ENCODE data around the gene ST3GAL2.
A peak's percentile ranks its signal among the peaks of the same experiment; 100 is the strongest.
"Not testable (repeated sequence)": the region's sequence is repeated elsewhere in the genome, so short reads cannot be mapped to it uniquely, and the experiment has no call there.

The ST3GAL2 gene

DNA sequence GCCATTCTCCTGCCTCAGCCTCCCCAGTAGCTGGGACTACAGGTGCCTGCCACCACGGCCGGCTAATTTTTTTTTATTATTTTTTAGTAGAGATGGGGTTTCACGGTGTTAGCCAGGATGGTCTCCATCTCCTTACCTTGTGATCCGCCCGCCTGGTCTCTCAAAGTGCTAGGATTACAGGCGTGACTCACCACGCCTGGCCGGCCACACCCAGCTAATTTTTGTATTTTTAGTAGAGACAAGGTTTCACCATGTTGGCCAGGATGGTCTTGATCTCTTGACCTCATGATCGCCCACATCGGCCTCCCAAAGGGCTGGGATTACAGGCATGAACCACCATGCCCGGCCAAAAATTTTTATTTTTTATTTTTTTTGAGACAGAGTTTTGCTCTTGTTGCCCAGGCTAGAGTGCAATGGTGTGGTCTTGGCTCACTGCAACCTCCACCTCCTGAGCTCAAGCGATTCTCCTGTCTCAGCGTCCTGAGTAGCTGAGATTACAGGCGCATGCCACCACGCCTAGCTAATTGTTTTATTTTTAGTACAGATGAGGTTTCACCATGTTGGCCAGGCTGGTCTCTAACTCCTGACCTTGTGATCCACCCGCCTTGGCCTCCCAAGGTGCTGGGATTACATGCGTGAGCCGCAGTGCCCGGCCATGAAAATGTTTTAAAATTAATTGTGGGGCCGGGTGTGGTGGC, 52.5 kb downstream of the ST3GAL2 start:
- peaks cover 10% of the 10 kb centered on the region for H3K4me1 Mint-ChIP-seq (ENCODE audit: low read depth)
- peaks cover 92% of the 10 kb centered on the region for H3K36me3 Mint-ChIP-seq (ENCODE audit: low read depth)

DNA sequence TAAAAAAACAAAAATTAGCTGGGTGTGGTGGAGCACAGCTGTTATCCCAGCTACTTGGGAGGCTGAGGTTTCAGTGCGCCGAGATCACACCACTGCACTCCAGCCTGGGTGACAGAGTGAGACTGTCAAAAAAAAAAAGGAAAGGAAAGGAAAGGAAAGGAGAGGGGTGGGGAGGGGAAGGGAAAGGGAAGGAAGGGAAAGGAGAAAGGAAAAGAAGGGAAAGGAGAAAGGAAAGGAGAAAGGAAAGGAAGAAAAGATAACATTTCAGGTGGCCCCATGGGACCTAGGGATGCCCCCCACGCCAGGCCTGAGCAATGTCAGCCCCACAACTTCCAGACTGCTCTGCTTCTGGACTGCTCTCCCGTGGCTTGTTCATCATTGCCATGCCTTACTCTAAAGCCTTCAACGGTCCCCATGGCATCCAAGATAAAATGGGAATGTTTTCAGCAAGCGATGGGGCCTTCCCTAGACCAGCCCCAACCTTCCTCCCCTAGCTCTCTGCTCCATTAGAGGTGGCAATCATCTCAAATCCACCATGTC, 55.4 kb downstream of the ST3GAL2 start:
- H3K27me3 Mint-ChIP-seq = no peaks in the 10 kb centered on the region
- no peak overlapping the region for H3K4me3 Mint-ChIP-seq
- no peak overlapping the region for H3K27ac Mint-ChIP-seq
- peaks cover 79% of the 10 kb centered on the region for H3K36me3 Mint-ChIP-seq (ENCODE audit: low read depth)
- peaks cover 26% of the 10 kb centered on the region for H3K4me1 Mint-ChIP-seq (ENCODE audit: low read depth)
- no peaks in the 10 kb centered on the region for H3K9me3 Mint-ChIP-seq
- intact Hi-C loops (cut with micrococcal nuclease) = no loop called here

More for the DNA sequence above, 52.5 kb downstream of the ST3GAL2 start:
- H3K4me3 Mint-ChIP-seq; H3K9me3 Mint-ChIP-seq; H3K27me3 Mint-ChIP-seq; intact Hi-C loops (cut with micrococcal nuclease); H3K27ac Mint-ChIP-seq: not testable (repeated sequence)

DNA sequence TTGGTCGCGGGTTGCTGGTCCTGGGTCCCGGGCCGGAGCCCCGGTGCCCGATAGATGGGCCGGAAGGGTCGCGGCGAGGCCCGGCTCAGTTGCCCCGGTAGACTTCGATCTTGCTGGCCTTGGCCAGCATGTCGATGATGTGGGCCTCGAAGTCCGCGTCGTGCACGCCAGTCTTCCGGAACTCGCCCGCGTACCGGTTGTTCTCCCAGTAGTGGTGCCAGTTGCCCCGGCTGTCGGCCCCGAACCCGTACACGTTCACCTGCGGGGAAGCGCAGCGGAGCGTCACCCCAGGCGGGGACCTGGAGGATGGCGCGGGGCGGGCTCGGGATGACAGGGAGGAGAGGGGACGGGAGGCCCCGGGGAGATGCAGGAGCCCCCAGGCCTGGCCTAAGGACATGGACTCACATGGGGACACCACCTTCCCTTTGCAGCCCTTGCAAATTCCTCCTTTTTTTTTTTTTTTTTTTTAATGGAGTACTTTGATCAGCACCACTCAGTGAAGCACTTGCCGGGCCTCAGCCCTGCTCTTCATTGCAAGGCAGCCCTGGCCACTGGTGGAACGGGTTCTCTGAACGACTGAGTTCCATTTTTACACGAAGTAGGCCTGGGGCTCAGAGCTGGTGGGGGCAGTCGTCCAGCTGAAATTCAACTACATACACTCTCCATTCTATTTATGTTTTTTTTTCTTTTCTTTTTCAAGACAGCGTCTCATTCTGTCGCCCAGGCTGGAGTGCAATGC, 57.1 kb downstream of the ST3GAL2 start:
- Mint-ChIP-seq H3K4me1 (ENCODE audit: low read depth) (peaks cover 32% of the 10 kb centered on the region), H3K4me3 (peak overlapping the region; percentile 94), H3K27me3 (no peaks in the 10 kb centered on the region), H3K27ac (peak overlapping the region; percentile 87), H3K36me3 (ENCODE audit: low read depth) (peaks cover 72% of the 10 kb centered on the region), H3K9me3 (no peaks in the 10 kb centered on the region)
- intact Hi-C loops (cut with micrococcal nuclease) = loop anchor here (1.0 kb wide), 1 partner anchor 73 kb away; the partner anchor contains the start of gene FCSK

DNA sequence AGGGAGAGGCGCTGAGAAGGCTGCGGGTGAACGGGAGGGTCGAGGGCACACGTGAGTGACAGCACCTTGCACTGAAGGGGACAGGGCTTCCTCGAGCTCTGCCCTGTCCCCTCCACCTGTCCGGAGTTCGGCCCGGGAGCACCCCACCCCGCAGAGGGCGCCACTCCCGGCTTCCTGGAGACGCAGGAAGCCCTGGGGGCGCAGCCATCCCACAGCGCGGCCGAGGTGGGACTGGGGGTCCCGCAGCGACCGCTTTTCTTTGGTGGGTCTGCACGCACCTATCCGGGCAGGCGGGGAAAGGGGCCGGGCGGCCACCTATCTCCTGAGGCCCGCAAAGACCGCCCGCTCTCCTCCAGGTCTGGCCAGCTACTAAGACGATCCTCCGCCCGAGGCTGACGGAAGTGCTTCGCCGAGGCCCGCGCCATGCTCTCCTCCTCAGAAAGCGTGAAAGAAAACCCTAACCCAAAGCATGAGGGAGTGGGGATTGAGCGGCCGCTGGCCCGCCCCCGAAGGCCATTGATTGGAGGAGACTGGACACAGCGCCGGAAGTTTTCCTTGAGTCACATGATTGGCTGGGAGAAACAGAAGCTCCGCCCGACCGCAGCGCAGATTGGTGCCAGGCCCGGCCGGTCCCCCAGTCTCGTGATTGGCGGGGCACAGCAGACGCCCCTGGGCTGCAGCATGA, 57.8 kb downstream of the ST3GAL2 start:
- H3K4me3 Mint-ChIP-seq = peak overlapping the region; percentile 94
- H3K36me3 Mint-ChIP-seq (ENCODE audit: low read depth) = peaks cover 72% of the 10 kb centered on the region
- intact Hi-C loops (cut with micrococcal nuclease) = loop anchor here (1.0 kb wide), 2 partner anchors 73 to 142 kb away; partner anchors contain the start of genes COG4, FCSK and SF3B3
- no peaks in the 10 kb centered on the region for H3K27me3 Mint-ChIP-seq
- H3K4me1 Mint-ChIP-seq (ENCODE audit: low read depth) = peaks cover 32% of the 10 kb centered on the region
- no peaks in the 10 kb centered on the region for H3K9me3 Mint-ChIP-seq
- H3K27ac Mint-ChIP-seq = peak overlapping the region; percentile 87

DNA sequence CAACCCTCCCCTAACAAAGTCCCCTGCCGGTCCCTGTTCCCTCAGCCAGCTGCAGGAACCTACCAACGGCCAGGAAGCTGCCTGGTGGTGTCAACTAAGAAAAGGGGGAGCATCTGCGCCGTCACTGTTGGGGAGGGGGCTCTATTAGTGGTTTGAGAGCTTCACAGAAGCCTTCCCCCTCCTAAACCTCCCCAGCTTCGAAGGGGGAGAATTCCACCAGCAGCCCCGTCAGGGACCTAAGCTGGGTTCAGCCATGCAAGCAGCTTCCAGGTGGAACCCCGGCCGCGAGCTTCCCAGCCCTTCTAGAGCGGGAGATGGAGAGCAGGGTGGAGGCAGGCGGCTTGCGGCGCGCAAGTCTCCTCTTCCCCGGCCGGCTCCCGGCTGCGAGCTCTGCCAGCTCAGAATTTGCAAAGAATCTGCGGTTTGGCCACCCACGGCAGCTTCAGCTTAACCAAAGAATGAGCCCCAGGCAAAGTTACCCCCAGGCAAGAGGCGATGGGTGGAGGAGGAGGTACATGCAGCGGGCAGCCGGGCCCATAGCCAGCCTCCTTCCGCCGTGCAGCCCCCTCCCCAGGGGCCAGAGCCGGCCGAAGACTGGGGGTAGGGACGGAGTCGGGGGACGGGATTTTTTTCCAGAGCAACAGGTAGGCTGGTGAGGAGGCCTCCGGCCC, 58.5 kb downstream of the ST3GAL2 start:
- H3K27me3 Mint-ChIP-seq = no peaks in the 10 kb centered on the region
- H3K4me3 Mint-ChIP-seq = peak overlapping the region; percentile 94
- intact Hi-C loops (cut with micrococcal nuclease) = loop anchor here (1.0 kb wide), 1 partner anchor 143 kb away; the partner anchor contains the start of genes COG4 and SF3B3
- H3K27ac Mint-ChIP-seq = peak overlapping the region; percentile 87
- no peaks in the 10 kb centered on the region for H3K9me3 Mint-ChIP-seq
- peaks cover 72% of the 10 kb centered on the region for H3K36me3 Mint-ChIP-seq (ENCODE audit: low read depth)
- H3K4me1 Mint-ChIP-seq (ENCODE audit: low read depth) = peaks cover 32% of the 10 kb centered on the region

DNA sequence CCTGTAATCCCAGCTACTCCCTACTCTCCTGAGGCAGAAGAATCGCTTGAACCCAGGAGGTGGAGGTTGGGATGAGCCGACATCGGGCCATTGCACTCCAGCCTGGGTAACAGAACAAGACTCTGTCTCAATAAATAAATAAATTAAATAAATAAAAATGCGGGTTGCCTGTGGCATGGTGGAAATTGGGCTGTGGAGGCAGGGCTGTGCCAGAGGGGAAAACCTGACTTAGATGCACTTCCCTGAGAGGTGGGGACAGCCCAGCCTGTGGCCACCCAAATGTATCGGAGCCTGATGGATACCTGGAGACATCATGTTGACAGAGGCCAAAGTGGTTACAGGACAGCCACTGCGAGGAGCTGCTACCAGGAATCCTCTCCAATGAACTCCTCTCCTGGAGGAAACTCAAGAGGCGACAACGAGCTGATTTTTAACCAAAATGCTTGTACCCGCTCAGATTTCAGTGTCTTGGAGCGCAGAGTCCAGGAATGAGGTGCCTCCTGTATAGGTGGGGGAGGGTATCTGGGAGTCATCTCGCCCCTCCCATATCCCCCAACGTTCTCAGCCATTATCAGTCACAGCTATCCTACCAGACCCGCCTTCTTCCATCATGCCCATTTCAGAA, 59.9 kb downstream of the ST3GAL2 start:
- intact Hi-C loops (cut with micrococcal nuclease) = loop anchor here (10.0 kb wide), 1 partner anchor 276 kb away; no protein-coding TSS in a partner anchor
- peaks cover 32% of the 10 kb centered on the region for H3K4me1 Mint-ChIP-seq (ENCODE audit: low read depth)
- no peak overlapping the region for H3K4me3 Mint-ChIP-seq
- H3K27ac Mint-ChIP-seq = no peak overlapping the region
- peaks cover 72% of the 10 kb centered on the region for H3K36me3 Mint-ChIP-seq (ENCODE audit: low read depth)
- no peaks in the 10 kb centered on the region for H3K9me3 Mint-ChIP-seq
- no peaks in the 10 kb centered on the region for H3K27me3 Mint-ChIP-seq

DNA sequence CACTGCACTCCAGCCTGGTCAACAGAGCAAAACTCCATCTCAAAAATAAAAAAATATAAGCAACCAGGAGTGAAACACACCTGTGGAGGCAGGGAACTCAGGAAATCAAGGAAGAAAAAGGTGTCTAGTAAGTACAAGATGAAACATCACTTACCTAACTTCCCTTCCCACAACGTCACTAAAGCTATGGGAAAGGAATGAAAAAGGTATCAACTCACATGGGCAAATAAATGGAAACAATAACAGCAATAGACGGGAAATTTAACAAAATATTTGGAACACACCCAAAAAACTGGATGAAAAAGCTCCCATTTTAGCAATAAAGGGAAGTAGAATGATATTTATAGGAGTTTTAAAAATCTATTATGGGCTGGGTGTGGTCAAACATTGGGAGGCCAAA, 61.1 kb downstream of the ST3GAL2 start:
- H3K36me3 Mint-ChIP-seq (ENCODE audit: low read depth) = peaks cover 72% of the 10 kb centered on the region
- no peaks in the 10 kb centered on the region for H3K27me3 Mint-ChIP-seq
- no peaks in the 10 kb centered on the region for H3K9me3 Mint-ChIP-seq
- intact Hi-C loops (cut with micrococcal nuclease) = loop anchor here (10.0 kb wide), 1 partner anchor 277 kb away; no protein-coding TSS in a partner anchor
- no peak overlapping the region for H3K27ac Mint-ChIP-seq
- H3K4me1 Mint-ChIP-seq (ENCODE audit: low read depth) = peaks cover 32% of the 10 kb centered on the region
- H3K4me3 Mint-ChIP-seq = no peak overlapping the region

DNA sequence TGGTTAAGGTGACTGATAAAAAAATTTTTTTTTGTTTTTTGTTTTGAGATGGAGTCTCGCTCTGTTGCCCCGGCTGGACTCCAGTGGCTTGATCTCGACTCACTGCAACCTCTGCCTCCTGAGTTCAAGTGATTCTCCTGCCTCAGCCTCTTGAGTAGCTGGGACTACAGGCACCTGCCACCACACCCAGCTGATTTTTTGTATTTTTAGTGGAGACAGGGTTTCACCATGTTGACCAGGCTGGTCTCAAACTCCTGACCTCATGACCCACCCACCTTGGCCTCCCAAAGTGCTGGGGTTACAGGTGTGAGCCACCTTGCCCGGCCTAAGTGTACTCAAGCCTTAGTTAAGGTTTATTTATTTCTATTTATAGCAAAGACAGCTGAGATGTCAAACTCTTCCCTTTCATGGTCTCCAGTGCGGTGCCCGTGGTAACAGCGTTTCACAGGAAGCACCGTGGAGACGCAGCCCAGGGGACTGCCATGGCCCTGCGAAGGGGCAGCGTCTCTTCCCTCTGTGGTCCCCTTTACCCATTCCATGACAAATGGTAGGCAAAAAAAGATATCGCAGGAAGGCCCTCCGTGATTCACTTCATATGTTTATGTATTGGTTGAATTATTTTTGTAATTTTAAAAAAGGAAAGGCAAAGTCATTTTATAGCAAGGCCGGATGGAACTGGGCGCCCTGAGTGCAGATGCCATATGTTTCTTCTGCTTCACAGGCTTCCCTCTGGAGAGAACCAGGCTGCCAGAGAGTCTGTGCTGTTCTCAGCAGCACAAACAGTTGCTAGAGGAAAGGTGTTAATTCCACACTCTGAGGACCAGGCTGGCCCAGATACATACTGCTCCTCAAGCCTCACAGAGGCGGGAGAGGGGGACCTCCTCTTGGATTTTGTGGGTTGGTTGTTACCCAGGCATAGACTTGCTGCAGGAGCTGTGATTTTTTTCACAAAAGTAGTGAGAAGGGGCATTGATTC, 63.0 kb downstream of the ST3GAL2 start:
- Mint-ChIP-seq H3K27ac (no peak overlapping the region), H3K9me3 (no peaks in the 10 kb centered on the region), H3K36me3 (ENCODE audit: low read depth) (peaks cover 75% of the 10 kb centered on the region), H3K27me3 (no peaks in the 10 kb centered on the region), H3K4me3 (no peak overlapping the region), H3K4me1 (ENCODE audit: low read depth) (peaks cover 21% of the 10 kb centered on the region)
- intact Hi-C loops (cut with micrococcal nuclease) = loop anchor here (10.0 kb wide), 1 partner anchor 279 kb away; no protein-coding TSS in a partner anchor

DNA sequence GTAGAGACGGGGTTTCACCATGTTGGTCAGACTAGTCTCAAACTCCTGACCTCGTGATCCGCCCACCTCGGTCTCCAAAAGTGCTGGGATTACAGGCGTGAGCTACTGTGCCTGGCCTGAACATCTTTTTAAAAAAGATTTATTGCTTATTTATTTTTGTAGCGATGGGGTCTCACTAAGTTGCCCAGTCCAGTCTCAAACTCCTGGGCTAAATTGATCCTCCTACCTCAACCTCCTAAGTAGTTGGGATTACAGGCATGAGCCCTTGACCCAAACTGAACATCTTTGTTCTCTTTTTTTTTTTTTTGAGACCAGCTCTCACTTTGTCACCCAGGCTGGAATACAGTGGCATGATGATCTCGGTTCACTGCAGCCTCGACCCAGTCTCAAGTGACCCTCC, 64.7 kb downstream of the ST3GAL2 start:
- H3K36me3 Mint-ChIP-seq (ENCODE audit: low read depth) = peaks cover 87% of the 10 kb centered on the region
- H3K27me3 Mint-ChIP-seq = no peaks in the 10 kb centered on the region
- peaks cover 9% of the 10 kb centered on the region for H3K4me1 Mint-ChIP-seq (ENCODE audit: low read depth)
- intact Hi-C loops (cut with micrococcal nuclease) = loop anchor here (10.0 kb wide), 1 partner anchor 281 kb away; no protein-coding TSS in a partner anchor
- no peaks in the 10 kb centered on the region for H3K9me3 Mint-ChIP-seq
- H3K27ac Mint-ChIP-seq = no peak overlapping the region
- no peak overlapping the region for H3K4me3 Mint-ChIP-seq

DNA sequence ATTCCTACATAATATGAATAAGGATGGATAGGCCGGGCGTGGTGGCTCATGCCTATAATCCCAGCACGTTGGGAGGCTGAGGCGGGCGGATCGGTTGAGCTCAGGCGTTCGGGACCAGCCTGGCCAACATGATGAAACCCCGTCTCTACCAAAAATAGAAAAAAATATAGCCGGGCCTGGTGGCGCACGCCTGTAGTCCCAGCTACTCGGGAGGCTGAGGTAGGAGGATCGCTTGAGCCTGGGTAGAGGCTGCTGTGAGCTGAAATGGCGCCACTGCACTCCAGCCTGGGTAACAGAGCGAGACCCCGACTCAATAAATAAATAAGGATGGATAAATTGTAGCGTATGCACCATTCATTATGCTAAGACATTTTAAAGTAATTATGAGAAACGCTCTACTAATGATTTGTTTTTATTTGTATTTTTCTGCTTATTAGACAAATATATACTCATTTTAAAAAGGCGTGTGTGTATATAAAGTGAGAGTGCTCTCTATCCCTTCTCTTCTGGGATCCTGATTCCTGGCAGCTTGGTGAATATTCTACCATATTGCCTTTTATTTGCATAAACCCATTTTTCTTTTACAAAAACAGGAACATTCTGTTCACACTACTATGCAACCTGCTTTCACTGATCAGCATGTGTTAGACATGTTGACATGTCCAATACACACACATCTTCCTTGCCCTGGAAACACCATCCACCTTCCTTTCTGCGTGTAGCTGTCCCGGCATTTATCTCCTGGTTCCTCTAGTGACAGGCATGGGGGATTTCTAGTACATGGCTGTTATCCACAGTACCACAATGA, 65.8 kb downstream of the ST3GAL2 start:
- Mint-ChIP-seq H3K36me3 (ENCODE audit: low read depth) (peaks cover 92% of the 10 kb centered on the region), H3K4me3 (no peak overlapping the region), H3K9me3 (no peaks in the 10 kb centered on the region), H3K4me1 (ENCODE audit: low read depth) (peaks cover 6% of the 10 kb centered on the region), H3K27ac (no peak overlapping the region), H3K27me3 (no peaks in the 10 kb centered on the region)
- intact Hi-C loops (cut with micrococcal nuclease) = loop anchor here (10.0 kb wide), 1 partner anchor 282 kb away; no protein-coding TSS in a partner anchor

DNA sequence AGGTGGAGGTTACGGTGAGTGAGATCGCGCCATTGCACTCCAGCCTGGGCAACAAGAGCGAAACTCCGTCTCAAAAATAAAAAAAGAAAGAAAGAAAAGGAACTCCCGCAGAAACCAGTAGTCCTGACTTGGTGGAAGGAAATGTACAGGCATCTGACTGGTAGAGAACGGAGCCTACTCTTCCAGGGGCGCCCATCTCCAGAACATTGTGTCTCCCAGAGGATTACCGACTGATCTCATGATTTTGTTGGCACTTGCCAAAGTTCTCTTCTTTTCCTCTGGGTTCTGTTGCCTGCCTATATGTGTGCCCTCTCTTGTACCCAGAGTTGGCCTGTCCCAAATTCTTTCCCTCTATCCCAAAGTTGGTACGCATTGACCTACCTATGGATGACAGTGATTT, 68.0 kb downstream of the ST3GAL2 start:
- no peaks in the 10 kb centered on the region for H3K9me3 Mint-ChIP-seq
- H3K27me3 Mint-ChIP-seq = no peaks in the 10 kb centered on the region
- H3K4me3 Mint-ChIP-seq = no peak overlapping the region
- peaks cover 97% of the 10 kb centered on the region for H3K36me3 Mint-ChIP-seq (ENCODE audit: low read depth)
- intact Hi-C loops (cut with micrococcal nuclease) = loop anchor here (10.0 kb wide), 1 partner anchor 284 kb away; no protein-coding TSS in a partner anchor
- no peaks in the 10 kb centered on the region for H3K4me1 Mint-ChIP-seq (ENCODE audit: low read depth)
- no peak overlapping the region for H3K27ac Mint-ChIP-seq

Measured in dendritic cell treated with granulocyte-macrophage colony-stimulating factor and Interleukin-4, amounts not matched to agents 40 ng/mL and 50 ng/mL, for 4 days (primary cell).